Stomach (tissue), 9 donors: ENCODE data around the gene PRPS2. TPM values are rescaled to one million over a fixed set of nuclear protein-coding genes. Genes with fewer than 3 reads are reported as not detected.

ENCODE experiments used
- DNase-seq, 2 donors: peaks; one replicate each; pipeline versions ENCODE4 v3.0.0 to v3.0.0-alpha.2; 2013 to 2019
- H3K27ac ChIP-seq, 5 donors: fragments of 200-600 bp in 4 of 5; sonication (generic) in 4 of 5; one replicate each; pipeline ENCODE4 v1.5.1; 2013 to 2019; ENCODE audit warnings: mild to moderate bottlenecking in 1 of 5, moderate library complexity in 1 of 5
- H3K27me3 ChIP-seq, 3 donors: fragments of 200-600 bp; sonication (generic); one replicate each; pipeline ENCODE4 v1.5.1; 2017 to 2019; ENCODE audit warnings: mixed run types in 1 of 3
- H3K36me3 ChIP-seq, 4 donors: fragments of 200-600 bp; sonication (generic); 1 replicate in 3 of 4; 2 replicates in 1 of 4; pipeline ENCODE4 v1.5.1; 2016 to 2019
- H3K4me1 ChIP-seq, 4 donors: fragments of 200-600 bp; sonication (generic); one replicate each; pipeline ENCODE4 v1.5.1; 2016 to 2019
- H3K4me3 ChIP-seq, 4 donors: fragments of 200-600 bp; sonication (generic) in 3 of 4; one replicate each; pipeline ENCODE4 v1.5.1; 2016 to 2019; ENCODE audit warnings: mild to moderate bottlenecking in 1 of 4
- H3K9me3 ChIP-seq, 4 donors: fragments of 200-600 bp; sonication (generic); one replicate each; pipeline ENCODE4 v1.5.1; 2016 to 2019
- CTCF ChIP-seq, 7 experiments: fragments of 450-650 bp in 4 of 7; fragments of 200-600 bp in 3 of 7; sonication (generic) in 3 of 7; IDR thresholded peaks; one replicate each; pipeline ENCODE4 v1.5.1; 2016 to 2019; ENCODE audit warnings: antibody characterized with exemption in 7 of 7, control low read depth in 2 of 7, mild to moderate bottlenecking in 1 of 7
- EP300 ChIP-seq: sonication (generic); formaldehyde crosslinking; IDR thresholded peaks from one replicate; pipeline ENCODE4 v1.6.1; 2017; ENCODE audit warnings: antibody characterized with exemption
- POLR2A ChIP-seq, 4 donors: fragments of 450-650 bp; IDR thresholded peaks; one replicate each; pipeline ENCODE4 v1.6.1; 2016; ENCODE audit warnings: antibody characterized with exemption in 4 of 4, control low read depth in 2 of 4, mild to moderate bottlenecking in 1 of 4, moderate library complexity in 1 of 4
- POLR2AphosphoS5 ChIP-seq, 3 donors: sonication (generic); formaldehyde crosslinking; IDR thresholded peaks; one replicate each; pipeline ENCODE4 v1.6.1; 2016; ENCODE audit warnings: antibody characterized with exemption in 3 of 3
- WGBS, 5 donors: extraction: QIAGEN DNeasy Blood & Tissue Kit in 3 of 5; methylation state at CpG; one replicate each; pipeline versions ENCODE4 v1.1.5 to v1.1.7; 2013 to 2018; 5-methylcytosine and 5-hydroxymethylcytosine counted together
- intact Hi-C: fragments of 100-400 bp; cut with DNase I; formaldehyde crosslinking; loops from one replicate; pipeline ENCODE4 v1.15.1; 2023; ENCODE audit warnings: low total_unique reads
- polyA plus RNA-seq, 3 donors: library from polyadenylated mRNA; stranded (reverse); fragments of 200-250 nt; gene quantifications; one replicate each; pipeline ENCODE4 v1.2.3, GENCODE V29; 2013
- total RNA-seq, 5 donors: library from RNA; depleted of rRNA; stranded (reverse); fragments of >200 nt; gene quantifications; one replicate each; pipeline versions ENCODE4 v1.1.0 to v1.2.3, GENCODE V29; 2014 to 2016
- donor health status: healthy with polysubstance abuse.
- donor health status: Bipolar disorder and iron deficiency.
- donor health status: healthy.

PRPS2 gene
- total and polyA plus RNA-seq, 8 donors: 4.6 to 94.2 (median 40.5) TPM

GRCh38 chrX:12802741-12803140, 11.5 kb downstream of the PRPS2 start:
- no peak for DNase-seq
- TF ChIP-seq POLR2AphosphoS5 (IDR thresholded peaks at IDR 0.05) (no peak), CTCF (IDR thresholded peaks at IDR 0.05) (no peak), EP300 (no peak), POLR2A (IDR thresholded peaks at IDR 0.05) (no peak)
- H3K36me3 ChIP-seq: peaks cover 0 to 35% (median 22%) of the 10 kb centered on the region in 4 donors
- no peak overlapping the region for H3K4me3 ChIP-seq
- intact Hi-C loops: no loop called here
- H3K27me3 ChIP-seq: no peaks in the 10 kb centered on the region
- H3K9me3 ChIP-seq: no peaks in the 10 kb centered on the region
- WGBS, 5 donors: 60 to 75% (median 71%) methylated on average over 5 of the region's 5 CpGs
- peaks cover 0 to 6% (median 0%) of the 10 kb centered on the region in 4 donors for H3K4me1 ChIP-seq
- H3K27ac ChIP-seq: no peak overlapping the region

GRCh38 chrX:12804655-12805054, 13.4 kb downstream of the PRPS2 start:
- no peaks in the 10 kb centered on the region for H3K9me3 ChIP-seq
- WGBS, 5 donors: 50 to 62% (median 56%) methylated on average over 2 of the region's 2 CpGs
- peaks cover 0 to 6% (median 0%) of the 10 kb centered on the region in 4 donors for H3K4me1 ChIP-seq
- no peak for DNase-seq
- no peak for TF ChIP-seq CTCF (IDR thresholded peaks at IDR 0.05)
- TF ChIP-seq POLR2AphosphoS5 (IDR thresholded peaks at IDR 0.05): no peak
- TF ChIP-seq POLR2A (IDR thresholded peaks at IDR 0.05): no peak
- no peak for TF ChIP-seq EP300
- H3K27me3 ChIP-seq: no peaks in the 10 kb centered on the region
- intact Hi-C loops: no loop called here
- H3K27ac ChIP-seq: no peak overlapping the region
- peaks cover 0 to 29% (median 19%) of the 10 kb centered on the region in 4 donors for H3K36me3 ChIP-seq
- no peak overlapping the region for H3K4me3 ChIP-seq

DNA sequence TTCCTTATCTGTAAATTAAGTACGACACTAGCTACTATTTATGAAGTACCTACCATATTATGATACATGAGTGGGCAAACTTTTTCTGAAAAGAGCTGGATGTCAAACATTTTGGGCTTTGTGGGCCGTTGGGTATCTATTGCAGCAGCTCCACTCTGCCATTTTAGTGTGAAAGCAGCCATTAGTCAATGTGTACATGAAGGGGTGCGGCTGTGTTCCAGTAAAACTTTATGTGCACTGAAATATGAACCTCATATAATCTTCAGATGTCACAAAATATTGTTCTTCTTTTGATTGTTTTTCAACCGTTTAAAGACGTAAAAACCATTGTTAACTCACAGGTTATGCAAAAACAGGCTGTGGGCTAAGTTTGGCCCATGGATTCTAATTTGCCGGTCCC, 14.1 kb downstream of the PRPS2 start:
- H3K4me3 ChIP-seq: no peak overlapping the region
- 60 to 79% (median 70%) methylated on average over 6 of the region's 6 CpGs for WGBS, 5 donors
- no peaks in the 10 kb centered on the region for H3K27me3 ChIP-seq
- no peaks in the 10 kb centered on the region for H3K9me3 ChIP-seq
- intact Hi-C loops: no loop called here
- peaks cover 0 to 31% (median 16%) of the 10 kb centered on the region in 4 donors for H3K36me3 ChIP-seq
- no peak overlapping the region for H3K27ac ChIP-seq
- TF ChIP-seq CTCF (IDR thresholded peaks at IDR 0.05): no peak
- no peak for TF ChIP-seq EP300
- TF ChIP-seq POLR2AphosphoS5 (IDR thresholded peaks at IDR 0.05): no peak
- TF ChIP-seq POLR2A (IDR thresholded peaks at IDR 0.05): no peak
- H3K4me1 ChIP-seq: peaks cover 0 to 6% (median 0%) of the 10 kb centered on the region in 4 donors
- DNase-seq: no peak

DNA sequence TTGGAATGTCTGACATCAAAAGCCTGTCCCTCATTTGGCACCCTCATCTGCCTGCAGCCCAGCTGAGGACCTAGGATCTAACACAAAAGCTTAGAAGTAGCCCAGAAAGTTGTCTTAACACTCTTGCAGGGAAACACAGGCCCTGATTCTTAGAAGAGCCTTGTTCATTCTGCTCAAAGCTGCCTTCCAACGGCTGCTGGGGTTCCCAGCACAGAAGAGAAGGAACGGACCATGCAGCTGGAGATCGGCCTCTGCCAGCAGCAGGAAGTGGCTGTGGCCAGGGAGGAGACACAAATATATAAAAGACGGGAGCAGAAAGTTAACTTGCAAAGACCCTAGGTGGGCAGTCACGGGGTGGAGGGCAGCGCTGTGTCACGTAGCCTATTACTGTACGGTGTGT, 20.4 kb downstream of the PRPS2 start:
- no peak overlapping the region for H3K4me3 ChIP-seq
- no peaks in the 10 kb centered on the region for H3K9me3 ChIP-seq
- H3K27me3 ChIP-seq: no peaks in the 10 kb centered on the region
- no peak overlapping the region for H3K27ac ChIP-seq
- 73 to 78% (median 73%) methylated on average over 8 of the region's 8 CpGs for WGBS, 5 donors
- TF ChIP-seq POLR2A (IDR thresholded peaks at IDR 0.05): no peak
- TF ChIP-seq CTCF (IDR thresholded peaks at IDR 0.05): no peak
- no peak for TF ChIP-seq EP300
- TF ChIP-seq POLR2AphosphoS5 (IDR thresholded peaks at IDR 0.05): no peak
- H3K36me3 ChIP-seq: peaks cover 0 to 28% (median 19%) of the 10 kb centered on the region in 4 donors
- no peak for DNase-seq
- intact Hi-C loops: no loop called here
- no peaks in the 10 kb centered on the region for H3K4me1 ChIP-seq
